Mesendoderm (in vitro differentiated cells): ENCODE data around the gene GDPD2. TPM values are rescaled to one million over a fixed set of nuclear protein-coding genes. Genes with fewer than 3 reads are reported as not detected.
"Not testable (repeated sequence)": the region's sequence is repeated elsewhere in the genome, so short reads cannot be mapped to it uniquely, and the experiment has no call there.

Experiments used
- DNase-seq: peaks from one replicate; pipeline ENCODE4 v3.0.0; 2013
- H2AK5ac ChIP-seq: 2 replicates; pipeline ENCODE4 v1.6.1; 2013; ENCODE audit warnings: low read length, inconsistent platforms
- H2BK120ac ChIP-seq: 2 replicates; pipeline ENCODE4 v1.6.1; 2013; ENCODE audit warnings: low read depth, mild to moderate bottlenecking, low read length, moderate library complexity, mixed read lengths
- H2BK15ac ChIP-seq: replicated peaks from 2 replicates; pipeline ENCODE4 v1.6.1; 2013; ENCODE audit warnings: low read depth, mild to moderate bottlenecking, moderate library complexity
- H2BK5ac ChIP-seq: 2 replicates; pipeline ENCODE4 v1.6.1; 2013; ENCODE audit warnings: low read length, inconsistent platforms
- H3K18ac ChIP-seq: 2 replicates; pipeline ENCODE4 v1.6.1; 2013; ENCODE audit warnings: mild to moderate bottlenecking, low read length, mixed read lengths
- H3K23ac ChIP-seq: one replicate; pipeline ENCODE4 v1.6.1; 2013; ENCODE audit warnings: low read length
- H3K27ac ChIP-seq: 2 replicates; pipeline ENCODE4 v1.5.1; 2013; ENCODE audit warnings: low read depth, mild to moderate bottlenecking, inconsistent platforms, low read length, moderate library complexity
- H3K27me3 ChIP-seq: 2 replicates; pipeline ENCODE4 v1.6.1; 2013; ENCODE audit warnings: low read length, control low read depth, mild to moderate bottlenecking, inconsistent platforms; ENCODE audit not compliant: insufficient read depth, poor library complexity
- H3K36me3 ChIP-seq: 2 replicates; pipeline ENCODE4 v1.6.1; 2013; ENCODE audit warnings: low read length, inconsistent platforms; ENCODE audit not compliant: control insufficient read depth, insufficient read depth
- H3K4ac ChIP-seq: one replicate; pipeline ENCODE4 v1.6.1; 2013; ENCODE audit warnings: low read depth, mild to moderate bottlenecking, low read length, moderate library complexity
- H3K4me1 ChIP-seq: 2 replicates; pipeline ENCODE4 v1.6.1; 2013; ENCODE audit warnings: low read depth, low read length, inconsistent platforms; ENCODE audit not compliant: control insufficient read depth
- H3K4me2 ChIP-seq: 2 replicates; pipeline ENCODE4 v1.6.1; 2013; ENCODE audit warnings: low read length
- H3K4me3 ChIP-seq: 2 replicates; pipeline ENCODE4 v1.5.1; 2013; ENCODE audit warnings: mild to moderate bottlenecking, low read length
- H3K56ac ChIP-seq: one replicate; pipeline ENCODE4 v1.6.1; 2013; ENCODE audit warnings: low read length
- H3K79me1 ChIP-seq: 2 replicates; pipeline ENCODE4 v1.6.1; 2013; ENCODE audit warnings: low read length, inconsistent platforms
- H3K79me2 ChIP-seq: 2 replicates; pipeline ENCODE4 v1.6.1; 2013; ENCODE audit warnings: mild to moderate bottlenecking, low read length; ENCODE audit not compliant: control insufficient read depth, insufficient read depth
- H3K9ac ChIP-seq: 2 replicates; pipeline ENCODE4 v1.6.1; 2013; ENCODE audit warnings: low read length, inconsistent platforms
- H4K5ac ChIP-seq: one replicate; pipeline ENCODE4 v1.6.1; 2013; ENCODE audit warnings: low read length
- H4K8ac ChIP-seq: one replicate; pipeline ENCODE4 v1.6.1; 2013; ENCODE audit warnings: low read depth, mild to moderate bottlenecking, control low read depth, low read length, moderate library complexity
- WGBS: extraction: QIAGEN DNeasy Blood & Tissue Kit; methylation state at CpG from one replicate; pipeline ENCODE4 v1.1.7; 2013; ENCODE audit warnings: low lambda C conversion rate, missing lambda C conversion rate; ENCODE audit not compliant: insufficient coverage; ENCODE audit errors: extremely low coverage; 5-methylcytosine and 5-hydroxymethylcytosine counted together
- polyA plus RNA-seq, 2 experiments: library from polyadenylated mRNA; stranded (reverse); fragments of 200-250 nt; gene quantifications; one replicate each; pipeline ENCODE4 v1.2.3, GENCODE V29; 2013

Gene GDPD2
- 1.9 TPM for polyA plus RNA-seq (2013, experiment 1 of 2)
- 2.2 TPM for polyA plus RNA-seq (2013, experiment 2 of 2)

GRCh38 chrX:70422851-70423341, at the start of gene GDPD2:
Gene GDPD2, plus strand, starts transcription at chrX:70423314. Its CDS starts 1,671 bp downstream, at chrX:70424985.
- H3K79me1 ChIP-seq = no peaks in the 10 kb centered on the region
- no peak within 1 kb of the TSS for H2BK15ac ChIP-seq
- H3K36me3 ChIP-seq = no peaks in the 10 kb centered on the region
- no peak within 1 kb of the TSS for H4K5ac ChIP-seq
- WGBS = no CpG with 5 or more reads among the region's 11 CpGs
- H2AK5ac ChIP-seq = no peak within 1 kb of the TSS
- no peaks in the 10 kb centered on the region for H3K79me2 ChIP-seq
- H3K56ac ChIP-seq = peak within 1 kb of the TSS; percentile 60
- no peak within 1 kb of the TSS for H2BK120ac ChIP-seq
- peak within 1 kb of the TSS; percentile 18 for H3K4me2 ChIP-seq
- no peak within 1 kb of the TSS for H3K18ac ChIP-seq
- H2BK5ac ChIP-seq = no peak within 1 kb of the TSS
- no peak within 1 kb of the TSS for H3K27ac ChIP-seq
- H3K23ac ChIP-seq = no peak within 1 kb of the TSS
- peak; percentile 94 for DNase-seq
- H3K4me1 ChIP-seq = no peaks in the 10 kb centered on the region
- no peak within 1 kb of the TSS for H3K4me3 ChIP-seq
- peak within 1 kb of the TSS; percentile 22 for H3K9ac ChIP-seq
- no peaks in the 10 kb centered on the region for H3K27me3 ChIP-seq
- H4K8ac ChIP-seq = no peak within 1 kb of the TSS
- H3K4ac ChIP-seq = no peak within 1 kb of the TSS

GRCh38 chrX:70386235-70386634, 36.9 kb upstream of the GDPD2 start:
- H3K79me1 ChIP-seq = no peaks in the 10 kb centered on the region
- H3K4me1 ChIP-seq = no peaks in the 10 kb centered on the region
- H3K27me3 ChIP-seq = no peaks in the 10 kb centered on the region
- no peaks in the 10 kb centered on the region for H3K79me2 ChIP-seq
- no peak overlapping the region for H3K9ac ChIP-seq
- H2BK5ac ChIP-seq = no peak overlapping the region
- no peak overlapping the region for H3K4me2 ChIP-seq
- H3K18ac ChIP-seq = no peak overlapping the region
- H2AK5ac ChIP-seq = no peak overlapping the region
- no peak overlapping the region for H3K4me3 ChIP-seq
- H3K36me3 ChIP-seq = no peaks in the 10 kb centered on the region
- no peak overlapping the region for H4K8ac ChIP-seq
- H4K5ac ChIP-seq = no peak overlapping the region
- WGBS = no CpG with 5 or more reads among the region's 2 CpGs
- H3K27ac ChIP-seq = no peak overlapping the region
- no peak for DNase-seq
- H2BK120ac ChIP-seq = no peak overlapping the region
- H2BK15ac ChIP-seq = no peak overlapping the region
- no peak overlapping the region for H3K4ac ChIP-seq
- H3K23ac ChIP-seq = no peak overlapping the region
- H3K56ac ChIP-seq = no peak overlapping the region

GRCh38 chrX:70398899-70399298, 24.2 kb upstream of the GDPD2 start:
- no peak overlapping the region for H4K5ac ChIP-seq
- H3K4me1 ChIP-seq = no peaks in the 10 kb centered on the region
- no peak overlapping the region for H2AK5ac ChIP-seq
- no peak overlapping the region for H3K9ac ChIP-seq
- no peak overlapping the region for H3K4me3 ChIP-seq
- no peaks in the 10 kb centered on the region for H3K27me3 ChIP-seq
- no peak overlapping the region for H3K56ac ChIP-seq
- no peaks in the 10 kb centered on the region for H3K79me1 ChIP-seq
- no peak overlapping the region for H4K8ac ChIP-seq
- H3K27ac ChIP-seq = no peak overlapping the region
- no peak overlapping the region for H2BK120ac ChIP-seq
- DNase-seq = no peak
- no peak overlapping the region for H3K23ac ChIP-seq
- no peaks in the 10 kb centered on the region for H3K79me2 ChIP-seq
- H2BK15ac ChIP-seq = no peak overlapping the region
- H2BK5ac ChIP-seq = no peak overlapping the region
- no CpG with 5 or more reads among the region's 4 CpGs for WGBS
- H3K4ac ChIP-seq = no peak overlapping the region
- H3K36me3 ChIP-seq = no peaks in the 10 kb centered on the region
- no peak overlapping the region for H3K18ac ChIP-seq
- no peak overlapping the region for H3K4me2 ChIP-seq

- not testable (repeated sequence) for H3K4me1 ChIP-seq, H3K79me1 ChIP-seq, DNase-seq, H3K4ac ChIP-seq, H3K27me3 ChIP-seq, H2BK120ac ChIP-seq, H2AK5ac ChIP-seq, H3K18ac ChIP-seq, H3K79me2 ChIP-seq, H3K23ac ChIP-seq, H4K8ac ChIP-seq, H3K56ac ChIP-seq, H4K5ac ChIP-seq, H3K27ac ChIP-seq, H3K4me2 ChIP-seq, H3K9ac ChIP-seq, H3K4me3 ChIP-seq, H2BK5ac ChIP-seq, H2BK15ac ChIP-seq, H3K36me3 ChIP-seq
- no CpG with 5 or more reads among the region's 3 CpGs for WGBS
Observed at GRCh38 chrX:70400181-70400580, 22.9 kb upstream of the GDPD2 start.

- Histone ChIP-seq H3K79me1 (no peaks in the 10 kb centered on the region), H3K36me3 (no peaks in the 10 kb centered on the region), H3K27ac (no peak overlapping the region), H3K4me1 (no peaks in the 10 kb centered on the region), H3K56ac (no peak overlapping the region), H3K4ac (no peak overlapping the region), H3K79me2 (no peaks in the 10 kb centered on the region), H3K27me3 (no peaks in the 10 kb centered on the region), H3K9ac (no peak overlapping the region), H2BK5ac (no peak overlapping the region), H4K8ac (no peak overlapping the region), H3K18ac (no peak overlapping the region), H3K4me3 (no peak overlapping the region), H4K5ac (no peak overlapping the region), H2AK5ac (no peak overlapping the region), H3K23ac (no peak overlapping the region), H2BK120ac (no peak overlapping the region), H2BK15ac (no peak overlapping the region), H3K4me2 (no peak overlapping the region)
- no CpG with 5 or more reads among the region's 2 CpGs for WGBS
- DNase-seq = no peak
Observed at GRCh38 chrX:70402721-70403120, 20.4 kb upstream of the GDPD2 start.

GRCh38 chrX:70405003-70405402, 18.1 kb upstream of the GDPD2 start:
- no peaks in the 10 kb centered on the region for H3K36me3 ChIP-seq
- H3K4me1 ChIP-seq = no peaks in the 10 kb centered on the region
- no peak for DNase-seq
- no peak overlapping the region for H3K18ac ChIP-seq
- H3K23ac ChIP-seq = no peak overlapping the region
- WGBS = no CpG with 5 or more reads among the region's 1 CpG
- no peak overlapping the region for H3K56ac ChIP-seq
- no peak overlapping the region for H2BK15ac ChIP-seq
- H4K8ac ChIP-seq = no peak overlapping the region
- H3K9ac ChIP-seq = no peak overlapping the region
- no peaks in the 10 kb centered on the region for H3K79me2 ChIP-seq
- H2BK5ac ChIP-seq = no peak overlapping the region
- H4K5ac ChIP-seq = no peak overlapping the region
- H2BK120ac ChIP-seq = no peak overlapping the region
- no peak overlapping the region for H3K4me3 ChIP-seq
- H3K27me3 ChIP-seq = no peaks in the 10 kb centered on the region
- H3K4me2 ChIP-seq = no peak overlapping the region
- no peak overlapping the region for H3K4ac ChIP-seq
- no peaks in the 10 kb centered on the region for H3K79me1 ChIP-seq
- no peak overlapping the region for H2AK5ac ChIP-seq
- no peak overlapping the region for H3K27ac ChIP-seq
